GM19035 (cell line): Measurements from ENCODE around the gene NFAM1.

ENCODE experiments used
- ATAC-seq: cut with Tn5 transposase; IDR thresholded peaks from one replicate; pipeline ENCODE4 v1.9.1; 2021; ENCODE audit not compliant: unreplicated experiment

Gene NFAM1, protein sequence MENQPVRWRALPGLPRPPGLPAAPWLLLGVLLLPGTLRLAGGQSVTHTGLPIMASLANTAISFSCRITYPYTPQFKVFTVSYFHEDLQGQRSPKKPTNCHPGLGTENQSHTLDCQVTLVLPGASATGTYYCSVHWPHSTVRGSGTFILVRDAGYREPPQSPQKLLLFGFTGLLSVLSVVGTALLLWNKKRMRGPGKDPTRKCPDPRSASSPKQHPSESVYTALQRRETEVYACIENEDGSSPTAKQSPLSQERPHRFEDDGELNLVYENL

DNA sequence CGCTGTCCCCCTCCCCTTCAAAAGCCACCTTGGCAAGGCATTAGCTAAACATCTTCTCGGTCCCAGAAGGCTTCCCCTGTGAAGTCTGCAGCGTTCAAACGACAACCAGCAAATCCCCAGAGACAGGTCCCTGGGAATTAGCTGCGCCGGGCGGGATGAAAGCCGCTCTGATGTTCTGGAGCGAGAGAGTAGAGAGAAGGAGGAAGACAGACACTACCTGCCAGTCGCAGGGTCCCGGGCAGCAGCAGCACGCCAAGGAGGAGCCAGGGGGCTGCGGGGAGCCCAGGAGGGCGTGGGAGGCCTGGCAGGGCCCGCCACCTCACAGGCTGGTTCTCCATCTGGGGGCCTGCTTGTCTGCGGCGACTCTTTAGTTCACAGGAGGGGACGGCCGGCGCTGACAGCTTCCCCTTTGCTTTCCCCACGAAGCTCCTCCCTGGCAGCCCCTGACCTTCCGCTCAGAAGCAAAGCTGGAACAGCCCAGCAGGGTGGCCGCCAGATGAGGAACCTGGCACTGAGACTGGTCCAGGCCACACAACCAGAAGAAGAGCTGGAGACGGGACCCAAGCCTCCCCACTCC, at the start of gene NFAM1:
Gene NFAM1, minus strand, starts transcription at position 384 of the 577 bp plus-strand sequence. Its CDS starts 46 bp downstream, at position 338.
- ATAC-seq = no peak

DNA sequence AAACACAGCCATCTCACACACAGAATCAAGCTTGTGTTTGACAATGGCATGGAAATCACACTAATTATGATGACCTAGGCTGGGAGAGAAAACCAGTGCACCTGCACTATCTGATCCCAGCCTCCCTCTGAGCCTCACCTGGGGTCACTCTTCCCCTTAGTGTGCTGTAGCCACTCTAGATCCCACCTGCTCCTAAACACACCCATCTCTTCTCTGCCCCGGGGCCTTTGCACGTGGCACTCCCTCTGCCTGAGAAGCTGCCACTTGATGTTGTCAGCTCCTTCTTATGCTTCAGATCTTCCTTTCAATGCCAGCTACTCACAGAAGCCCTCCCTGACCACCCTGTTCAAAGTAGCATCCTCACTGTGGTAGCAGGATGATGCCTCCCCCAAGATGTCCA, 42.9 kb upstream of the NFAM1 start:
- no peak for ATAC-seq

DNA sequence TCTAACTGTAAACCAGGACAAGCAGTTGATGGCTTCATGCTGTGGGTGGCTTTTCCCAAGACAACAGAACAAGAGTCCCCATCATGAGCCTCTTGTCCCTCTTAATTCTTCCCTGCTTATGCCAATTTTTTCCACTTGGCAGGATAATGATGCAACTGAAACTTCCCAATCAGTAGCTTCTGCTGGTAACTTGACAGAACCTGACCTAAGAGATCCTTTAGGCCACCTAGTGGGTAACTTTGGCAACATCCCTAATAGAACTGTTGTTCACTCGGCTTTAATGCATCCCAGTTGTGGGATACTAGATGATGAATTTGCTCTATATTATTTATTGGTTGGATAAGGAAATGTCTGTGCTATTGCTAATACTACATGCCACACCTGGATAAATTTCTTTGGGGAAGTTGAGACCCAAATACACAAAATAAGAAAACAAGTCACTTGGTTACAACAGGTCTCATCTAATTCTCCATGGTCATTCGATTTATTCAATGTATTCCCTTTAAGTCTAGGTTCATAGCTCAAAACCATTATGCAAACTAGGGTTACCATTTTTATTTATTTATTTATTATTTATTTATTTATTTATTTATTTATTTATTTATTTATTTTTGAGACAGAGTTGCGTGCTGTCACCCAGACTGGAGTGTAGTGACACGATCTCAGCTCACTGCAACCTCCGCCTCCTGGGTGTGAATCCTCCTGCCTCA, 41.4 kb upstream of the NFAM1 start:
- ATAC-seq = no peak

DNA sequence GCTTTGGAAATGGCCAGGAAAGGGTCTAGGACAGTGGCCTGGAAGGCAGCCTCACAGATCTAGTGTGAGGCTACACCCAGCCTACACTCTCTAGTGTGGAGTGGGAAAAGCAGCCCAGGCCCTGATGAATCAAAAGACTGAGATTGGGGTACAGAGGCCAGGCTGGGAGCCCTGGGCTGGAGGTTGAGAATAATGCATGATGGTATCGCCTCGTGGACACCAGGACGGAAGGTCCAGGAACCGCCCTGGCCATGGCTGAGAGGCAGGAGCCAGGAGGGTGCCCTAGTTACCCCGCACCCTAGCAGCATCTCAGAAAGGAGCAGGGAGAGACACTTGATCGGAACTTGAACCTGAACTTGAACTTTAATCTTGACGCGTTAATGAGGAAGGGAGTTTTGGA, 40.5 kb upstream of the NFAM1 start:
- no peak for ATAC-seq

- no peak for ATAC-seq
Measured at GRCh38 chr22:42471441-42471840, 39.2 kb upstream of the NFAM1 start.

DNA sequence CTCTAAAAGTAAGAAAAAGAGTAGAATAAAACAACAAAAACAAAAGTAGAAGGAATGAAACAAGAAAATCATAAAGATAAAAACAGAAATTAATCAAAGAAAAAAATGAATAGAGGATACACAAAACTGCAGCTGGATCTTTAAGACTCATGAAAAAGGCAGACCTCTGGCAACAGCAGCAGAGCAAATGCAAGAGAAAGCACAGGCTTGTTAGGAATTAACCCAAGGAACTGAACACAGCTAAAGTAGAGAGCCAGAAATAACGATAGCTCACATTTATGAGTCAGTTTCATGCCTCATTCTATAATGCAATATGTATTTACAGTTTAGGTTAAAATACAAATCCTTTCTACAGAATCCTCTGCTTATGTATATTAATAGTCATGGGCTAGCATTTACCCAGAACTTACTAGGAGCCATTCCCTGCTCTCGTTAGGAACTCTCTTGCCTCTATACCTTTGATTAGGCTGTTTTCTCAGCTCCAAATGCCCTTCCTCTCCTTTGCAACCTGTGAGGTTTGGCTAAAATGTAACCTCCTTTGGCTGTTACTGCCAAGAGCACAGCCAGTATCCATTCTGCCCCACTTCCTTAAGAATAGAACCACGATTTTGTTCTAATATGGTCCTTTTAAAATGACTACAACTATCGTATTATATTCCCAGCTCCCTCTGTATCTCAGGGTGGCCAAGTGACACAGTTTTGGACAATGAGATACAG, 38.3 kb upstream of the NFAM1 start:
- ATAC-seq = no peak

DNA sequence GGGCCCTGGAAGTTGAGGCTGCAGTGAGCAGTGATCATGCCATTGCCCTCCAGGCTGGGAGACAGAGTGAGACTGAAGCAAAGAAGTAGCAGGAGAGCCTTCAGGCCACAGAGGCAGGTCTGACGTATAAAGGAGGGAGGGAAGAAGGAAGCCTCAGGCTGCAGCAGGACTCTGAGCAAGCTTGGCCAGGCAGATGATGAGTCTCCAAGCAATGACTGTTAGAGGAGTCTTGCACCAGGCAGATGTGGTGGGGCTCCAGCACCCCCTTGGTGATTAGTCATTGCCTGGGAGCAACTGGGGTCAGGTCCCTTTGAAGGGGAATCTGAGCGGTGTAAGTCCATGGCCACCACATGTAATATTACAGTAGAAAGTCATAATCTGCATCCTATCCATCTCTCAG, 36.6 kb upstream of the NFAM1 start:
- no peak for ATAC-seq

DNA sequence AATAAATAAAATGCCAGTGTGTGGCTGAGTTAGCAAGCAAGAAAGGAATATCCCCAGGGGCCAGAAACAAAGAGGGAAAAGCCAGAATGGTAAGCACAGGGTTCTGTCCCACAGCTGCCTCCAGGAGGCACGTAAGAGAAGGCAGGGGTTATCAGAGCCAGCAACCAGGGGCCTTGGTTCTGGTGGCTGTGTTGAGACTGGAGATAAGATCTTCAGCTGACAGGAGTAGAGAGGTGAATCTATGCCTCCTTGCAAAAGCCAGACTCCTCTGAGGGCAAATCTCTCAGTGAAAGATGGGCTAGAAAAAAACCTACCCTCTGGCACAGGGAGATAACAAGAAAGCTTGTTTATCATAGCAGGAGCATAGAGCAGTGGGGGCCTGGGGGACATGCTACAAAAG, 29.8 kb upstream of the NFAM1 start:
- no peak for ATAC-seq

- no peak for ATAC-seq
Measured at GRCh38 chr22:42461511-42461910, 29.3 kb upstream of the NFAM1 start.

- no peak for ATAC-seq
Measured at GRCh38 chr22:42459287-42460063, 27.3 kb upstream of the NFAM1 start.

GRCh38 chr22:42452916-42453315, 20.7 kb upstream of the NFAM1 start:
- ATAC-seq = no peak

DNA sequence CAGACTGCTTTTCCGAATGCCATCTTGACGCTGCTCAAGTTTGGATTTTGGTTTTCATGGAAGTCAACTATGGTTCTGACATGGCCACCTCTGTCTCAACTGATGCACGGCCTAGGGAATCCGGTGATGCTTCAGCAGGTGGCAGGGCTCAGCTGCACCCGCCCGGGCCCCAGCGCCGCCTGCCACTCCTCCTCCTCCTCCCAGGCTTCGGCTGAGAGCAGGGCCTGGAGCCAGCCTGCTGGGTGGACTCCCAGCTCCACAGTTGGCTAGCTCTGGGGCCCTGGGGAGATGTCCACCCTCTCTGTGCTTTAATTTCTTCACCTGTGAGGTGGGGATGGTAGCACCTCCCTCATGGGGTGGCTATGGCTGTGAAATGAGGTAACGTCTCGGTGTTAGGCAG, 20.3 kb upstream of the NFAM1 start:
- ATAC-seq = no peak

DNA sequence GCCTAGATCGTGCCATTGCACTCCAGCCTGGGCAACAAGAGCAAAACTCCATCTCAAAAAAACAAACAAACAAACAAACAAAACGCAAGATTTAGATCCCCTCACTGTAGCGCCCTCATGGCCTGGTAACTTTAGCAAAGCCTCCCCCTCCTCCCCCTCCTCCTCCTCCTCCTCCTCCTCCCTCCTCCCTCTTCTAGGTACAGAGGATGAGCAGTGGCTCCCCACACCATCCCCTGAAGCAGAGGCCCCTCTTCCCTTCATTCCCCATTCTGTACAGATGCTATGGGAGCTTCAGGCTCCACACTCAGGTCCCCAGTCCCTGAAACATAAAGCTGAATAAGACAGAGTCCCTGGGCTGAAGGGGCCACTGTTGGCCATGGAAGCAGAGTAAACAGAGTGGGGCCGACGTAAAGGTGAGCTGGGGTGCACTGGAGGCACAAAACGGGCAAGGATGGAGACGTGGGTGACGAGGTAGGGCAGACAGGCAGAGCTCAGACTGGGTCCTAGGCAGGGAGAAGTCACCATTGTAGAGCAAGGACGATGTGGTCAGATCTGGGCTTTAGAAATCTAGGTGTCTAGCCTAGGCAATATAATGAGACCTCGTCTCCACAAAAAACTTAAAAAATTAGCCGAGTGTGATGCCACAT, 19.4 kb upstream of the NFAM1 start:
- no peak for ATAC-seq

- ATAC-seq = no peak
Measured at GRCh38 chr22:42450862-42451261, 18.7 kb upstream of the NFAM1 start.

GRCh38 chr22:42446151-42446550, 13.9 kb upstream of the NFAM1 start:
- ATAC-seq = no peak

DNA sequence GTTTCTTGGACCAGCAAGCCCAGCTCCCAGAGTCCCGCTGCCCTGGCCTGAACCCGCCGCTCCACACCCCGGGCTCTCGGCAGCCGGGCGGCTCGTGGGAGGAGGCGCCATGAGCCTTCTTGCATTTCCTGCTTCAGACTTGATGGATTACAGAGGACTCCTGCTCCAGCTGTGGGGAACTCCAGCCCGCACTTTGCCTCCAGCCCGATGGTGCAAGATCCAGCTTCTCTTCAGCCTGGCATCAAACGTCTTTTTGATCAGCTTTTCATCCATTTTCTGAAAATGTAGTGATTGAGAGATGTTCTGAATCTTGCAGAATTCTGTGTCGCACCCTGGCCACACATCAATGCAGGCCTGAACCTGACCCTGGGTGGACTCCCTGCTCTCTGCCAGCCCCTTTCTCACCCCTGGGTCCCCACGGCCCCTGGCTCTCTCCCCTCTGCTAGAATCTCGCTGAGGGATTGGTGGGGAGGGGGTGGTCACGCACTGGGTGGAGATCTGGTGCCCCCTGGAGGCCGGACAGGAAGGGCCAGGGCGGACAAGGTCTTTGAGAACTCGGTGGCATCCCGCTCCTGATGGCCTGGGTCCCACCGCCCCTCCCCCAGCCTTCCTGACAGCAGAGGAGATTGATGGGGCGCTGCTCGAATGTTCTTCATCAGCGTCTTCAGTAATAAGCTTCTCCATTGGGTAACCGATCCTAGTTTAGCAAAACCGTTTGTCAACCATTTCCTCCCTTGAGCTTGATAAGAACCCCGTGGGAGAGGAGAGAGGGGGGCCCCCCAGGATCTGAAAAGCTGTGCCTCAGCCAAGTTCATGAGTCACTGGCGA, 12.1 kb upstream of the NFAM1 start:
- no peak for ATAC-seq

DNA sequence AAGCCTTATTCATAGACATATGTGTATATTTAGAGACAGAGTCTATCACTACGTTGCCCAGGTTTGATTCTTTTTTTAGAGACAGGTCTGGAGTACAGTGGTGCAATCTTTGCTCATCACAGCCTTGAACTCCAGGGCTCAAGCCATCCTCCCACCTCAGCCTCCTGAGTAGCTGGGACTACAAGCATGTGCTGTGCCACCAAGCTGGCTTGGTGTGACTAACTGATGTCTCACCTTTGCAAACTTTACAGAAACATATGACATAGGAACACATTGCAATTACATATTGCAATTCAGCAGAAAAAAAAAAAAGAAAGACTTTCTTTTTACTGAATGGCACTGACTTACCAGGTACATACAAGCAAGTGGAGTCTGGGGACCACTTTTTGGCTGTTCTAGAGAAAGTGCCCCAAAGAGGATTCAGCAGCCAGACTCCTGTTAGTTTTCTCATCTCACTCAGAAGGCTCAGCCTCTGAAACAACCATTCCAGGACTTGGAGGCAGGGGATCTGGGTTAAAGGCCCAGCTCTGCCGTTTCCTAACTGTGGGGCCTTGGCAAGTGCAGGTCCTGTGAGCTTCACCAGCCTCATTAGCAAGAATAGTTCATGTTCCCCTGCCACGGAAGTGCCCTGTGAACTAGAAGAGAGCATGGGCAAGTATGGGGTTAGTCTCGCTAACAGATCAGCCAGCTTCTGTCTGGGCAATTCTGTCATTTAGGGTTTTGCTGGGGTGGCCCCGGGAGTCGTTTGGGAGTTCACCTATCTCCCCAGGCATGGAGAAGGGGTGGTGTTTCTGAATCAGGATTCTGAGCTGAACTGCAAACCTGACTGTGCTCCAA, 11.3 kb upstream of the NFAM1 start:
- no peak for ATAC-seq

GRCh38 chr22:42442748-42443147, 10.5 kb upstream of the NFAM1 start:
- ATAC-seq = no peak

GRCh38 chr22:42440728-42441127, 8.5 kb upstream of the NFAM1 start:
- ATAC-seq = no peak
